ENCODE results near the gene TEX13D.

TEX13D gene

DNA sequence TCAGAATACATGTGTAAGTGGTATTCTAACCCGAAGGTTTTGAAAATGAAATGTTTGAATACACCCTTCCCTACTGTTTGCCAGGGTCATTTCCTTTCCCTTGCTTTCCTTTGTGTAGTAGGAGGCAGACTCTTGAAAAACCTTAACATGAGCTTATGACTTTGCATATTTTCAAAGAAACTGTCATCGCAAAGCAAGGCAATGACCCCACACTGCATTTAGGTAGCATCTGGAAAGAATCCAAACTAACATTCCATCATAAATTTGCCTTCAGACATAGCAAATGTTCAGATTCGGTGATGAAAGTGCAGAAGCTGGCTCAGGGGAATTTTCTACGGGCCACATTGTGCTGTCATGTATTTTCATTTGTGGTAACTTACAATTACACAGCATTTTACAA is 46.2 kb downstream of the TEX13D start:
- no peak for DNase-seq
- H3K4me1 ChIP-seq, result no peaks in the 10 kb centered on the region
- no peaks in the 10 kb centered on the region for H3K9me3 ChIP-seq
- no peaks in the 10 kb centered on the region for H3K27me3 ChIP-seq
- no peak for TF ChIP-seq CTCF (IDR thresholded peaks at IDR 0.05)
- H3K27ac ChIP-seq, result no peak overlapping the region
- intact Hi-C loops (cut with DNase I; ENCODE audit: low total_unique reads), result no loop called here
- no peaks in the 10 kb centered on the region for H3K36me3 ChIP-seq
- no peak overlapping the region for H3K4me3 ChIP-seq

DNA sequence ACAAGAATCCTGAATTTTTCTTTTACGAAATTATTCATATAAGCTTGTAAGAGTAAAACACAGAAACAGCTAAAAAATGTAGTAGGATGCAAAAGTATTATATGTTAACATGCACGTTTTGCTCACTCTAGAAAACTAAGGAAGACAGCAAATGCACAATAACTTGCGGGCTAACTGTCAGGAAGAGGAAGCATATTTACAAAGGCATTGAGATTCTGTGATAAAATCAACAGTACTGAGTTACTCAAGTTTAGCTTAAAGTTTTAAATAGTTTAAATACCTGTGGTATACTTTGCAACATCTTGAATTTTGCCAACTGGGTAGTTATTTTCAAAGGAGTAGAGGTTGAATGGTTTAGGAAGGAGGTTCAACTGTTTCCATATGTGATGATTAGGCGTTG is 50.9 kb downstream of the TEX13D start:
- Histone ChIP-seq H3K4me3 (no peak overlapping the region), H3K27me3 (no peaks in the 10 kb centered on the region), H3K9me3 (no peaks in the 10 kb centered on the region), H3K4me1 (no peaks in the 10 kb centered on the region), H3K36me3 (no peaks in the 10 kb centered on the region), H3K27ac (no peak overlapping the region)
- intact Hi-C loops (cut with DNase I; ENCODE audit: low total_unique reads), result no loop called here
- DNase-seq, result no peak
- TF ChIP-seq CTCF (IDR thresholded peaks at IDR 0.05), result no peak

DNA sequence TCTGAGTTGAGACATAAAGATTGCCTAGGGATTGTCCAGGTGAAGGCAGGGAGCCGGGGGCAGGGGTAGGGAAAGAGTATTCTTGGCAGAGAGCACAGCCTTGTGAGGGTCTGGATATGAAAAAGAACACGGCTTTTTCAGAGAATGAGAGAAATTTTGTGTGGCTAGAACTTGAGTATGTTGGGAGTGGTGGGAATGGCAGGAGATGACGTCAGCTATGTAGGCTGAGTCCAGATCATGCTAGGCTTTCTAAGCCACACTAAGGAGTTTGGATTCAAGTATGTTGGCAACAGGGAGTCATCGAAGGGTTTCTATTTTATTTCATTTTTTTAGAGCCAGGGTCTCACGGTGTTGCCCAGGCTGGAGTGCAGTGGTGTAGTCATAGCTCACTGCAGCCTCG is 53.9 kb downstream of the TEX13D start:
- TF ChIP-seq CTCF (IDR thresholded peaks at IDR 0.05), result no peak
- Histone ChIP-seq H3K36me3 (no peaks in the 10 kb centered on the region), H3K4me1 (no peaks in the 10 kb centered on the region), H3K27ac (no peak overlapping the region), H3K4me3 (no peak overlapping the region), H3K9me3 (no peaks in the 10 kb centered on the region), H3K27me3 (no peaks in the 10 kb centered on the region)
- intact Hi-C loops (cut with DNase I; ENCODE audit: low total_unique reads), result no loop called here
- DNase-seq, result no peak
